ENCODE measurements around the gene SYCP2L. TPM values are rescaled to one million over a fixed set of nuclear protein-coding genes. Genes with fewer than 3 reads are reported as not detected.
A peak's percentile ranks its signal among the peaks of the same experiment; 100 is the strongest.

SYCP2L gene
- total and polyA plus RNA-seq, 9 of the 15 experiments (the other 6 are each of a cell fraction or from before 2014, with no cell fraction given), result 12.4 to 46.9 (median 22.0) TPM

GRCh38 chr6:10886691-10887502 is at the start of gene SYCP2L (continued):
- TF ChIP-seq UBTF (IDR thresholded peaks at IDR 0.05; ENCODE audit: borderline replicate concordance in 1 of 2, low read depth in 2 of 2, low read length in 2 of 2) (peak; percentile 84 to 88; a peak in 2 of 4 replicates), ZNF212 (CRISPR knock-in tag; IDR thresholded peaks at IDR 0.05) (no peak)
- TF ChIP-seq, protein P1, sequence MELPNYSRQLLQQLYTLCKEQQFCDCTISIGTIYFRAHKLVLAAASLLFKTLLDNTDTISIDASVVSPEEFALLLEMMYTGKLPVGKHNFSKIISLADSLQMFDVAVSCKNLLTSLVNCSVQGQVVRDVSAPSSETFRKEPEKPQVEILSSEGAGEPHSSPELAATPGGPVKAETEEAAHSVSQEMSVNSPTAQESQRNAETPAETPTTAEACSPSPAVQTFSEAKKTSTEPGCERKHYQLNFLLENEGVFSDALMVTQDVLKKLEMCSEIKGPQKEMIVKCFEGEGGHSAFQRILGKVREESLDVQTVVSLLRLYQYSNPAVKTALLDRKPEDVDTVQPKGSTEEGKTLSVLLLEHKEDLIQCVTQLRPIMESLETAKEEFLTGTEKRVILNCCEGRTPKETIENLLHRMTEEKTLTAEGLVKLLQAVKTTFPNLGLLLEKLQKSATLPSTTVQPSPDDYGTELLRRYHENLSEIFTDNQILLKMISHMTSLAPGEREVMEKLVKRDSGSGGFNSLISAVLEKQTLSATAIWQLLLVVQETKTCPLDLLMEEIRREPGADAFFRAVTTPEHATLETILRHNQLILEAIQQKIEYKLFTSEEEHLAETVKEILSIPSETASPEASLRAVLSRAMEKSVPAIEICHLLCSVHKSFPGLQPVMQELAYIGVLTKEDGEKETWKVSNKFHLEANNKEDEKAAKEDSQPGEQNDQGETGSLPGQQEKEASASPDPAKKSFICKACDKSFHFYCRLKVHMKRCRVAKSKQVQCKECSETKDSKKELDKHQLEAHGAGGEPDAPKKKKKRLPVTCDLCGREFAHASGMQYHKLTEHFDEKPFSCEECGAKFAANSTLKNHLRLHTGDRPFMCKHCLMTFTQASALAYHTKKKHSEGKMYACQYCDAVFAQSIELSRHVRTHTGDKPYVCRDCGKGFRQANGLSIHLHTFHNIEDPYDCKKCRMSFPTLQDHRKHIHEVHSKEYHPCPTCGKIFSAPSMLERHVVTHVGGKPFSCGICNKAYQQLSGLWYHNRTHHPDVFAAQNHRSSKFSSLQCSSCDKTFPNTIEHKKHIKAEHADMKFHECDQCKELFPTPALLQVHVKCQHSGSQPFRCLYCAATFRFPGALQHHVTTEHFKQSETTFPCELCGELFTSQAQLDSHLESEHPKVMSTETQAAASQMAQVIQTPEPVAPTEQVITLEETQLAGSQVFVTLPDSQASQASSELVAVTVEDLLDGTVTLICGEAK (IDR thresholded peaks at IDR 0.05), result 0 out of 2 replicates have a peak, but pooled peaks have one; percentile 24
- TF ChIP-seq, protein P1 (CRISPR knock-in tag; IDR thresholded peaks at IDR 0.05), result no peak
